ACC112 (cell line): Measurements from ENCODE around the gene OPN3.

Experiments used
- H2AFZ ChIP-seq: fragments of 200-600 bp; sonication (generic); one replicate; pipeline ENCODE4 v1.6.0; 2017; ENCODE audit warnings: antibody characterized with exemption, low read length; ENCODE audit not compliant: unreplicated experiment
- H3K27ac ChIP-seq: fragments of 200-600 bp; sonication (generic); 2 replicates; pipeline ENCODE4 v1.5.1; 2014; ENCODE audit warnings: low read depth, mild to moderate bottlenecking, antibody characterized with exemption, low read length, moderate library complexity
- H3K27me3 ChIP-seq: fragments of 200-600 bp; sonication (generic); 2 replicates; pipeline ENCODE4 v1.6.1; 2014; ENCODE audit warnings: mild to moderate bottlenecking, antibody characterized with exemption, low read length, moderate library complexity, mixed read lengths; ENCODE audit not compliant: insufficient read depth
- H3K36me3 ChIP-seq: fragments of 200-600 bp; sonication (generic); 2 replicates; pipeline ENCODE4 v1.6.1; 2016; ENCODE audit warnings: mild to moderate bottlenecking, antibody characterized with exemption, low read length, moderate library complexity, mixed read lengths; ENCODE audit not compliant: insufficient read depth
- H3K4me1 ChIP-seq: fragments of 200-600 bp; sonication (generic); one replicate; pipeline ENCODE4 v1.6.1; 2016; ENCODE audit warnings: low read length, mixed read lengths; ENCODE audit not compliant: insufficient read depth, unreplicated experiment, control insufficient read depth
- H3K4me3 ChIP-seq: fragments of 200-600 bp; sonication (generic); 2 replicates; pipeline ENCODE4 v1.5.1; 2014; ENCODE audit warnings: mild to moderate bottlenecking, low read depth, low read length
- H3K79me2 ChIP-seq: fragments of 200-600 bp; sonication (generic); one replicate; pipeline ENCODE4 v1.6.0; 2016; ENCODE audit warnings: low read length; ENCODE audit not compliant: control insufficient read depth, unreplicated experiment, insufficient read depth

The OPN3 gene

DNA sequence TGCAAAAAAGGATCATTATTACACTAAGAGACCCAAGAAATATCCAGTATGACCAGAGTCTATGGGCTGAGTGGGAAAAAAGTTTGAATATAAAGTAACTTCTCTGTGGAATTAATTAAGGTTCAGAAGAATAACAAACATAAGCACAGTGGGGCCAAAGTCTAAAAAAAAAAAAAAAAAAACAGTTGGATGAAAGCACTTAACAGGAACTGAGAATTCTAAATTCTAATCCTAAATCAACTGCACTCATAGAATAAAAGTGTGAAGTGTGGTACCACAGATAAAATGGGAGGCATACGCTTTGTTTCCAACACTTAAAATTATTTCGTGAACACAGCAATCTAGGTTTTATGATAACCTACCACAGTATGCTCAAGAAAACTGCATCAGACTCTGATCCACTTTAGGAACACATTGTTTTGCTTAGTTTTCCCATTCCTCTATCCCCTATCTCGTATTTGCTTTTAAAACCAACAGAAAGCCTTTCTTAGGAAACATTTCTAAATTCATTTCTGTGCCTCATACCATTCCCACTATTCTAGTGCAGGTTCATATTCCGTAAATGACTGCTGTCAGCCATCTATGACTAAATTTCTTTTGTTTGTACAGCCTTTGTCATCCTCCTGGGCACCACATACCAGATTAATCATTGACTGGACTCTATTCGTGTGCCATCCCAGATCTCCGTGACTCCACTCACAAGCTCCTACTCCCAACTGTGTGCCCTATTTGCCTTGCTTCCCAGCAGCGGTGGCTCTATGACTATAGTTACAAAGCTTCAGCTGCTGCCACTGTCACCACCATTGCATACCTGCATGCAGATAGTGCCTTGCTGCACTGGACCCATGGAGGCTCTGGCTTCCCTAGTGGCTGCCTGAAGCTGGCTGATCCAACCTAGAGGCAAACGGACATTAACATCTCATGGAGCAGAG, 24.9 kb downstream of the OPN3 start:
- Histone ChIP-seq H3K36me3 (no peaks in the 10 kb centered on the region), H3K79me2 (no peaks in the 10 kb centered on the region), H3K4me3 (no peak overlapping the region), H3K27ac (peak overlapping the region; percentile 28; the same call in 1 of the 2 replicates), H3K27me3 (no peaks in the 10 kb centered on the region), H2AFZ (no peak overlapping the region), H3K4me1 (peaks cover 36% of the 10 kb centered on the region)

DNA sequence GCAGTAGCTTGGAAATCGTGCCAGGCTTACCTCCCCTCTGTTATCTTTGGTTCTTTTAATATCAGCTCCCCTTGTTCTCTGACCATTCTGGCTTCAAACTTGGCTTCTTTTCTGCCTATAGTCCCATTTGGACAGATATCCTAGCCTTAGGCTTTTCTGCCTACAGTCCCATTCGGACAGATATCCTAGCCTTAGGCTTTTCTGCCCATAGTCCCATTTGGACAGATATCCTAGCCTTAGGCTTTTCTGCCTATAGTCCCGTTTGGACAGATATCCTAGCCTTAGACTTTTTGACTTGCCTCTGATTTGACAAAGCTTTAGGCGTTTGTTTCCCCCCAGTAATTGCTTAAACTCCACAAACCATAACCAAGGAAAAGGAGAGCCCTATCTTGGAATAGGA, 25.6 kb downstream of the OPN3 start:
- H3K27ac ChIP-seq: peak overlapping the region; percentile 28; the same call in 1 of the 2 replicates

DNA sequence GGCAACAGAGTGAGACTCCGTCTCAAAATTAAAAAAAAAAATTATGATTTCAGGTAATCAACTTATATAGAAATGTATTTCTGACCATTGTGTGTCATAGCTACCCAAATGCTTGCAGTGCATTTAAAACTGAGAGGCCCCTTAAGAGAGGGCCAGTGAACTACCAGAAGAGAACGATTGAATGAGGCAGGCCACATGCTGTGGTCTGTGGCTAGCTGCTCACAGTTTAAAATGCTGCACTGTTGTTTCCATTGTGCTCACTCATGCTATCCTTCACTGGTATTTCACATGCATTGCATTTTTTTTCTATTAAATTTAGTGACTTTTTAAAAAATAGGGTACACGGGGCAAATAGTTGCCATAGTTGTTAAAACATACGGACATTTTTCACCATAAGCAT, 26.0 kb downstream of the OPN3 start:
- Histone ChIP-seq H3K27ac (no peak overlapping the region), H3K4me1 (peaks cover 48% of the 10 kb centered on the region), H3K27me3 (no peaks in the 10 kb centered on the region), H2AFZ (no peak overlapping the region), H3K79me2 (no peaks in the 10 kb centered on the region), H3K4me3 (no peak overlapping the region), H3K36me3 (no peaks in the 10 kb centered on the region)

More for the DNA sequence above, 25.6 kb downstream of the OPN3 start:
- H3K4me3 ChIP-seq: no peak overlapping the region
- H3K36me3 ChIP-seq: no peaks in the 10 kb centered on the region
- no peak overlapping the region for H2AFZ ChIP-seq
- H3K27me3 ChIP-seq: no peaks in the 10 kb centered on the region
- no peaks in the 10 kb centered on the region for H3K79me2 ChIP-seq
- peaks cover 44% of the 10 kb centered on the region for H3K4me1 ChIP-seq

DNA sequence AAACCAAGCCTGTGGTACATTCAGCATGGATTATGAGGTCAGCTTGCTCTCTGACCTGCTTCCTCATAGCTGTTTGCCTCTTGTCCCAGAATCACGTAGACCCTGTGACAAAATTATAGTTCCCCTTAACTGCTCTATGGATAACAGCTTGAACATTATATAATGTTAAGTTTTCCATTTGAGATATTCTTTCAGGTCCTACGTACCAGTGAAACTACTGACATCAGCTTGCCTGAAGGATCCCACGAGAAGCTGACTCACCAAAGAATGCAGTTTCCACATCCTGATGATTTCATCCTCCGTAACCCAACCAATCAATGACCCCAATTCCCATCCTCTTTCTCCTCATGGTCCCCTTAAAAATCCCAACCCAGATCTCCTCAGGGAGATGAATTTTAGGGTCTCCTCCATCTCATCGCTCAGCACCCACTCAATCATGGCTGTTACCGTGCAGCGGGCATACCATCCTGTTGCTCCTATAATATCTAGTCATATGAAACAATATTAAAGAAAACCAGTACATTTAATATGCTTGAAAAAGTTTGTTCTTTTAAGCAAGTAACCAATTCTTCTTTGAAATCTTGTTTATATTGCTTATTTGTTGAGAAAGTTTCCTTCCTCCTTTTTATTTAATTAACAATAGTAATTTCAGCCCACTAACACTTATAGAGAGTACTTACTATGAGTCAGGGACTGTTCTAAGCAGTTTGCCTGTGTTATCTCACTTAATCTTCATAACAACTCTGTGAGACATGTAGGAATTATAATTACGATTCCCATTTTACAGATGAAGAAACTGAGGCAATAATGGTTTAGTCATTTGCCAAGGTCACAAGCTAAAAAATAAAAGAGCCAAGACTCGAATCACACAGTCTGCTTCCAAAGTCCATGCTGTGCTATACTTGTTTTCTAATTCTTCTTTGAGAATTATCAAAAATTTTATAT, 27.4 kb downstream of the OPN3 start:
- Histone ChIP-seq H3K36me3 (no peaks in the 10 kb centered on the region), H3K27ac (peak overlapping the region; percentile 84), H3K4me3 (peak overlapping the region; percentile 33; the same call in 1 of the 2 replicates), H3K27me3 (no peaks in the 10 kb centered on the region), H3K4me1 (peaks cover 61% of the 10 kb centered on the region), H3K79me2 (no peaks in the 10 kb centered on the region), H2AFZ (peak overlapping the region; percentile 57)

- Histone ChIP-seq H3K27ac (peak overlapping the region; percentile 84), H2AFZ (peak overlapping the region; percentile 57), H3K36me3 (no peaks in the 10 kb centered on the region), H3K4me3 (no peak overlapping the region), H3K79me2 (no peaks in the 10 kb centered on the region), H3K4me1 (peaks cover 63% of the 10 kb centered on the region), H3K27me3 (no peaks in the 10 kb centered on the region)
Observed at GRCh38 chr1:241611736-241612135, 28.4 kb downstream of the OPN3 start.

DNA sequence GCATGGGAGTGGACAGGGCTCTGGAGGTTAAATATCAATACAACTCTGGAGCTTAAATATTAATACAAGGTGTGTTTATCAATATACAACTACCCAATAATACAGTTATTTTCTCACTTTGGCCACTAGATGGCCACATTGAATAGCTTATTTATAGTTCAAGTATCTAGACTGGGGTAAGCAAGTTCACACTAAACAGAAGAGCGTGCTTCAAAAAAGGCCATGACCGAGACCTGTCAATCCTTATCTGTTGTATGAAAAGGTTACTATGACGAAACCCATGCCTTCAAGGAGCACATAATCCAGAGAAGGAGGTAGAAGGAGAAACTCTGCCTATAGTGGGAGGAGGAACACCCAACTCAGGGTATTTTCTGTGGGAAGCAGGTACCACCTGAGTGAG, 29.1 kb downstream of the OPN3 start:
- H3K27ac ChIP-seq: peak overlapping the region; percentile 84; the same call in 1 of the 2 replicates
- peaks cover 66% of the 10 kb centered on the region for H3K4me1 ChIP-seq
- peak overlapping the region; percentile 78 for H2AFZ ChIP-seq

DNA sequence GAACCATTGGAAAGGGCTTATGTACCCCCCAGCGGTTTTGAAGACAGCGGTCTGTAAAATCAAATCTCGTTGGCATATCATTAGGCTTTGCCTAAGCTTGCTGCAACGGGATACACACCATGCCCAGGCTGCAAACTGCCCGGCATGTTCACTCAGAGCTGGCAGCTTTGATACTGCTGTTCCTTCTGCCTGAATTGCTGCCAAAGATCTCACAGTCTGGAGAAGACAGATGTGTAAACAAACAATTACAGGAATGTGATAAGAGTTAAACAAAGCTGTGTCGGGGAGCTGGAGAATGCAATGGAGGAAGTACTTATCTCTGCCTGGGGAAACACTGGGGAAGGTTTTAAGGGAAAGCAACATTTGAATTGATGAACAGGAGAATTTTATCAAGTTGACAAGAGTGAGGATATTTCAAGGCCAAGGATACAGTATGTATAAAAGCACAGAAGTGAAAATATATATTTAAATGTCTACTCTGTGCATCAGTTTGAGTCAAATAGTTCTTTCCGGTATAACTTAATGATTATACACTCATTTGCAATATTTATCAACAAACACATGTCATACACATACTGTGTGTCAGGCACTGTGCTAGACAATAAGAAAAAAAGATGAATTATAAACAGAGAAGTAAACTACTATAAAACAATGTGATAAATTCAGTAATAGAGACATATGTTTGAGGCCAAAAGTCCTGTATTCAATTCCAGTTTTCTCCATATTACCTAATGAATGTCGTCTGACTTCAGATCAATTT, 29.9 kb downstream of the OPN3 start:
- Histone ChIP-seq H3K27ac (no peak overlapping the region), H3K27me3 (no peaks in the 10 kb centered on the region), H3K4me1 (peaks cover 59% of the 10 kb centered on the region), H2AFZ (no peak overlapping the region), H3K4me3 (no peak overlapping the region), H3K36me3 (no peaks in the 10 kb centered on the region), H3K79me2 (no peaks in the 10 kb centered on the region)

More for the DNA sequence above, 29.1 kb downstream of the OPN3 start:
- Histone ChIP-seq H3K36me3 (no peaks in the 10 kb centered on the region), H3K4me3 (no peak overlapping the region), H3K79me2 (no peaks in the 10 kb centered on the region), H3K27me3 (no peaks in the 10 kb centered on the region)

DNA sequence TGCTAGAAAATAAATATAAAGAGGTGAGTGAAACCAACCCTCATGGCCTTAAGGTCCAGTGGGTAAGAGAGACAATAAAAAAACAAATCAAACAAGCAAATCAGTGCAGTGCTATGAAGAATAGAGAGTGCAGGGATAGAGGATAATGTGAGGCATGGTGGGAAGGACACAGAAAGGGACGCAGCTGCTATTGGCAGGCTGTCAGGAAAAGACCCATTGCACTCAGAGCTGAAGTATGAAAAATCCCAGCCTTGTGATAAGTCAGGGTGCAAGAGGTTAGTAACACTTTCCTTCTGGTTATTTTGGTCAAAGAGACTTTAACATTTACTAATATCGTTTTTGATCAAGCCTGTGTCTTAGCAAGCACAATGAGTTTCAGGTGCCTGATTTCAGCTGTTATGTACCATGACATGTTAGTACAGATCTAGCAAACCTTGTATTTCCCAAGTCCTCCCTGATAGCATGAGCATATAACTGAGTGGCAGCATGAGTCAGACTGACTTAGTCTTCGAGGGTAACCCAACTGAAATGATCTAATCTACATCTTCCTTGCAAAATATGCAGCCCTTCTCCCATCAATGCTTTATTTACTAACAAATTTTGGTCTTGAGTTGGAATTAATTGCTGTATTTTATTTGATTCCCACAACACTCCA, 31.7 kb downstream of the OPN3 start:
- Histone ChIP-seq H3K79me2 (no peaks in the 10 kb centered on the region), H3K27ac (peak overlapping the region; percentile 3; the same call in 1 of the 2 replicates), H3K4me3 (no peak overlapping the region), H2AFZ (peak overlapping the region; percentile 33), H3K4me1 (peaks cover 63% of the 10 kb centered on the region), H3K36me3 (no peaks in the 10 kb centered on the region), H3K27me3 (no peaks in the 10 kb centered on the region)

DNA sequence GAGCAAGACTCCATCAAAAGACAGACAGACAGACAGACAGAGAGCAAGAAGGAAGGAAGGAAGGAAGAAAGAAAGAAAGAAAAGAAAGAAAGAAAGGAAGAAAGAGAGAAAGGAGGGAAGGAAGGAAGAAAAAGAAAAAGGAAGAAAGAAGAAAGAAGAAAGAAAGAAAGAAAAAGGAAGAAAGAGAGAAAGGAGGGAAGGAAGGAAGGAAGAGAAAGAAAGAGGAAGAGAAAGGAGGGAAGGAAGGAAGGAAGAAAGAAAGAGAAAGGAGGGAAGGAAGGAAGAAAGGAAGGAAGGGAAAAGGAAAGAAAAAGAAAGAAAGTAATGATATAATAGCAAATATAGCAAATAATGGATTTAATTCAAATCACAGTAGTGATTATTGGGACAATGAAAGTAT, 32.7 kb downstream of the OPN3 start:
- H3K27ac ChIP-seq: no peak overlapping the region
- no peak overlapping the region for H3K4me3 ChIP-seq
- no peak overlapping the region for H2AFZ ChIP-seq
- H3K36me3 ChIP-seq: no peaks in the 10 kb centered on the region
- H3K4me1 ChIP-seq: peaks cover 64% of the 10 kb centered on the region
- no peaks in the 10 kb centered on the region for H3K27me3 ChIP-seq
- H3K79me2 ChIP-seq: no peaks in the 10 kb centered on the region
